ENCODE measurements around the gene BDP1. TPM values are rescaled to one million over a fixed set of nuclear protein-coding genes. Genes with fewer than 3 reads are reported as not detected.
"Not testable (repeated sequence)": the region's sequence is repeated elsewhere in the genome, so short reads cannot be mapped to it uniquely, and the experiment has no call there.

The BDP1 gene
- total RNA-seq, 1 donor from 2014 or later: 25.8 TPM

- DNase-seq (ENCODE audit: low read depth, low spot score): no peak
Observed at GRCh38 chr5:71471193-71471592, 15.7 kb downstream of the BDP1 start.

- no peak for DNase-seq (ENCODE audit: low read depth, low spot score)
Observed at GRCh38 chr5:71475788-71476384, 20.4 kb downstream of the BDP1 start.

- no peak for DNase-seq (ENCODE audit: low read depth, low spot score)
Observed at GRCh38 chr5:71481441-71481840, 26.0 kb downstream of the BDP1 start.

- DNase-seq (ENCODE audit: low read depth, low spot score): peak; percentile 49
Observed at GRCh38 chr5:71482132-71482531, 26.7 kb downstream of the BDP1 start.

- DNase-seq (ENCODE audit: low read depth, low spot score): peak; percentile 60
Observed at GRCh38 chr5:71483355-71483754, 27.9 kb downstream of the BDP1 start.

- DNase-seq (ENCODE audit: low read depth, low spot score): no peak
Observed at GRCh38 chr5:71492817-71493615, 37.6 kb downstream of the BDP1 start.

GRCh38 chr5:71494202-71494601 lies 38.8 kb downstream of the BDP1 start:
- DNase-seq (ENCODE audit: low read depth, low spot score): not testable (repeated sequence)

- DNase-seq (ENCODE audit: low read depth, low spot score): not testable (repeated sequence)
Observed at GRCh38 chr5:71498756-71499155, 43.3 kb downstream of the BDP1 start.

- DNase-seq (ENCODE audit: low read depth, low spot score): no peak
Observed at GRCh38 chr5:71503536-71503935, 48.1 kb downstream of the BDP1 start.

- no peak for DNase-seq (ENCODE audit: low read depth, low spot score)
Observed at GRCh38 chr5:71522151-71522550, 66.7 kb downstream of the BDP1 start.

- DNase-seq (ENCODE audit: low read depth, low spot score): not testable (repeated sequence)
Observed at GRCh38 chr5:71525611-71526010, 70.2 kb downstream of the BDP1 start.

GRCh38 chr5:71528206-71528605 lies 72.8 kb downstream of the BDP1 start:
- no peak for DNase-seq (ENCODE audit: low read depth, low spot score)

- DNase-seq (ENCODE audit: low read depth, low spot score): no peak
Observed at GRCh38 chr5:71529682-71530081, 74.2 kb downstream of the BDP1 start.

- no peak for DNase-seq (ENCODE audit: low read depth, low spot score)
Observed at GRCh38 chr5:71533142-71533541, 77.7 kb downstream of the BDP1 start.

GRCh38 chr5:71533615-71534014 lies 78.2 kb downstream of the BDP1 start:
- no peak for DNase-seq (ENCODE audit: low read depth, low spot score)

GRCh38 chr5:71537687-71538086 lies 82.2 kb downstream of the BDP1 start:
- DNase-seq (ENCODE audit: low read depth, low spot score): no peak

- DNase-seq (ENCODE audit: low read depth, low spot score): not testable (repeated sequence)
Observed at GRCh38 chr5:71550885-71551284, 95.4 kb downstream of the BDP1 start.

- DNase-seq (ENCODE audit: low read depth, low spot score): not testable (repeated sequence)
Observed at GRCh38 chr5:71551582-71551981, 96.1 kb downstream of the BDP1 start.

- DNase-seq (ENCODE audit: low read depth, low spot score): not testable (repeated sequence)
Observed at GRCh38 chr5:71552026-71552749, 96.7 kb downstream of the BDP1 start.

- DNase-seq (ENCODE audit: low read depth, low spot score): no peak
Observed at GRCh38 chr5:71563161-71563560, 107.7 kb downstream of the BDP1 start.

- no peak for DNase-seq (ENCODE audit: low read depth, low spot score)
Observed at GRCh38 chr5:71564895-71565294, 109.4 kb downstream of the BDP1 start.
